Fibroblast of pulmonary artery (primary cell): Measurements from ENCODE around the gene NBPF14.
"Not testable (repeated sequence)": the region's sequence is repeated elsewhere in the genome, so short reads cannot be mapped to it uniquely, and the experiment has no call there.

Source experiments
- DNase-seq: peaks from one replicate; pipeline ENCODE4 v3.0.0-alpha.2; 2010; ENCODE audit warnings: low read depth
- H3K4me3 ChIP-seq: replicated peaks from 2 replicates; pipeline ENCODE4 v1.5.1; 2011; ENCODE audit warnings: low read depth, mild to moderate bottlenecking, control low read depth, low read length, moderate library complexity

The NBPF14 gene, protein sequence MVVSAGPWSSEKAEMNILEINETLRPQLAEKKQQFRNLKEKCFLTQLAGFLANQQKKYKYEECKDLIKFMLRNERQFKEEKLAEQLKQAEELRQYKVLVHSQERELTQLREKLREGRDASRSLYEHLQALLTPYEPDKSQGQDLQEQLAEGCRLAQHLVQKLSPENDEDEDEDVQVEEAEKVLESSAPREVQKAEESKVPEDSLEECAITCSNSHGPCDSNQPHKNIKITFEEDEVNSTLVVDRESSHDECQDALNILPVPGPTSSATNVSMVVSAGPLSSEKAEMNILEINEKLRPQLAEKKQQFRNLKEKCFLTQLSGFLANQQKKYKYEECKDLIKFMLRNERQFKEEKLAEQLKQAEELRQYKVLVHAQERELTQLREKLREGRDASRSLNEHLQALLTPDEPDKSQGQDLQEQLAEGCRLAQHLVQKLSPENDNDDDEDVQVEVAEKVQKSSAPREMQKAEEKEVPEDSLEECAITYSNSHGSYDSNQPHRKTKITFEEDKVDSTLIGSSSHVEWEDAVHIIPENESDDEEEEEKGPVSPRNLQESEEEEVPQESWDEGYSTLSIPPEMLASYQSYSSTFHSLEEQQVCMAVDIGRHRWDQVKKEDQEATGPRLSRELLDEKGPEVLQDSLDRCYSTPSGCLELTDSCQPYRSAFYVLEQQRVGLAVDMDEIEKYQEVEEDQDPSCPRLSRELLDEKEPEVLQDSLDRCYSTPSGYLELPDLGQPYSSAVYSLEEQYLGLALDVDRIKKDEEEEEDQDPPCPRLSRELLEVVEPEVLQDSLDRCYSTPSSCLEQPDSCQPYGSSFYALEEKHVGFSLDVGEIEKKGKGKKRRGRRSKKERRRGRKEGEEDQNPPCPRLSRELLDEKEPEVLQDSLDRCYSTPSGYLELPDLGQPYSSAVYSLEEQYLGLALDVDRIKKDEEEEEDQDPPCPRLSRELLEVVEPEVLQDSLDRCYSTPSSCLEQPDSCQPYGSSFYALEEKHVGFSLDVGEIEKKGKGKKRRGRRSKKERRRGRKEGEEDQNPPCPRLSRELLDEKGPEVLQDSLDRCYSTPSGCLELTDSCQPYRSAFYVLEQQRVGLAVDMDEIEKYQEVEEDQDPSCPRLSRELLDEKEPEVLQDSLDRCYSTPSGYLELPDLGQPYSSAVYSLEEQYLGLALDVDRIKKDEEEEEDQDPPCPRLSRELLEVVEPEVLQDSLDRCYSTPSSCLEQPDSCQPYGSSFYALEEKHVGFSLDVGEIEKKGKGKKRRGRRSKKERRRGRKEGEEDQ (N-terminal part only)

DNA sequence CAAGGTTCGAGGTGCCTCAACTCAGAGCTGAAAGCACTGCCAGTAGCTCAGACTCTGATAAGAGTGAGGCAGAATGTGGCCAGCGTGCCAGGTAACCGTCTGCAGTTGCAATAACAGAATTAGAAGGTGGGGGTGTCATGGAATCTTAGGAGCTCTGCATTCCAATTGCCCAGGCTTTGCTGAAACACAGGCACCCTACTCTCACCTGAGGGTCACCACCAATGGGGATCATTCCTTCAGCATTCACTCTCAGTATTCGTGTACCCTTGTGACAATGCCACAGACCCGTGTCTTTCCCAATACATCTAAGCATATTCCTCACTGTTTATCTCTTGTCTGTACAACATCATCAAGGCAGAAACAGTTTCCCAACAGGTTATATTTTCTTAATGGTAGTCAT, at the start of gene NBPF14:
Gene NBPF14 (minus strand): TSS at position 101 of the 400 bp plus-strand sequence. CDS start 294 bp downstream, outside the sequence.
- not testable (repeated sequence) for DNase-seq, H3K4me3 ChIP-seq

DNA sequence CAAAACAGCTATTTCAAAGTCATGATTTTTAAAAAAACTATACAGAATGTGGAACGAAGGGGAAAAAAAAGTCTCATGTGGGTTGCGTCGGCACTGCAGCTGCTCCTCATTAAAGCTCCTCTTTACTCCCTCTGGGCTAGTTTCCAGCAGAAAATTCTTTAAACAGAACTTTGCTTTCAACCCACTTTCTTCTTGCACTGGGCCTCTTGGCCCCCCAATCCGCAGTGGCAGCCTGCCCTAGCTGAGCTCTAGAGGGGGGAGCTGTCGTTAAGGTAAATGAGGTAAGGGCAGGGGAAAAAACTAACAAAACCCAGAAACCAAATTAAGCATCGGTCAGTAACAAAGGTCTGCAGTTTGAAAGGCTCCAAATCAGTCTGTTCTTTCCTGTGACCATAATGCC, 29.6 kb upstream of the NBPF14 start:
- H3K4me3 ChIP-seq, DNase-seq: not testable (repeated sequence)

DNA sequence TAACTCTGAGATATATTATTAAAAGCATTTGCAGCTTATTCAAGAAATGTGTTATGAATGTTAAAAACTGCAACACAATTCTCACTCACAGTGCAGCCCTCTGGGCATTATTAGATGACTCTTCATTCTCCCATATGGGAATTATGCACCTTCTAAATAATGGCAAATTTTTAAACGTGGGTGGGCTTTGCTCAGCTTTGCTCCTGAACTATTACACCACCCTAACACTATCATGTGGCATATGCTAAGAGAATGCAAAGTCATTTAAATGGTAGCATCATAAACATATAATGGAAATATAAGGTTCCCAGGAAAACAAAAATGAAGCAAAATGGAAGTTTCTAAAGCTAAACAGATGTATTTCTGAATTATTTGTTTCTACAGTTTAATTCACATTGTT, 22.4 kb upstream of the NBPF14 start:
- not testable (repeated sequence) for H3K4me3 ChIP-seq, DNase-seq

DNA sequence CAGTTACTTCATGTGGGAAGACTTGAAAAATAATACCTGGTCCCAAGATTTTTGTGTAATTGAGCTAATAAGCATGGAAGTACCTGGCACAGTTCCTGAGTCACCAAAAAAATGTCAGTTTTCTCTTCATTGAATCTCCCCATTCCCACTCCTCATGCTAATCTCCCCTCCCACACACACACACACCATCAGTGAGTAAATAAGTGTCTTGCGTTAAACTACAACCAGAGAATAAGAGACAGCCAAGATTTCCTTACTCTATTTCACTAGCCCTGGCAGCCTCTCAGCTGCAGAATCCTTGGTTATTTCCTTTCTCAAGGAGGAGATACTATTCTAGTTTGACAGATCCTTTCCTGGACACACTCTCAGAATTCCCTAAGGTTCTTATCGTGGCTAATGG, 9.5 kb upstream of the NBPF14 start:
- H3K4me3 ChIP-seq, DNase-seq: not testable (repeated sequence)

DNA sequence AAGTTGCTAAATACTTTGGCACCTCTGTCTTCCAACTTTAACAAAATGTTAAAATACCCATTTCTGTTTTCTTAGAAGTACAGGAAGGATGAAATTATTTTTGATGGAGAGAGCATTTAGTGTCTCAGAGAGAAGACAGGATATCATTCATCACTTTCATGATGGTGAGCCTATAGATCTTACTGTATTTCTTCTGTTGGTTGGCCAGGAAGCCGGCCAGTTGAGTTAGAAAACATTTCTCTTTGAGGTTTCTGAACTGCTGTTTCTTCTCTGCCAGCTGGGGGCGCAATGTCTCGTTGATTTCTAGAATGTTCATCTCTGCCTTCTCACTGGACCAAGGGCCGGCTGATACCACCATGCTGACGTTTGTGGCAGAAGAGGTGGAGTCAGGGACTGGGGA, 451 bp downstream of the NBPF14 start:
- DNase-seq, result not testable (repeated sequence)

DNA sequence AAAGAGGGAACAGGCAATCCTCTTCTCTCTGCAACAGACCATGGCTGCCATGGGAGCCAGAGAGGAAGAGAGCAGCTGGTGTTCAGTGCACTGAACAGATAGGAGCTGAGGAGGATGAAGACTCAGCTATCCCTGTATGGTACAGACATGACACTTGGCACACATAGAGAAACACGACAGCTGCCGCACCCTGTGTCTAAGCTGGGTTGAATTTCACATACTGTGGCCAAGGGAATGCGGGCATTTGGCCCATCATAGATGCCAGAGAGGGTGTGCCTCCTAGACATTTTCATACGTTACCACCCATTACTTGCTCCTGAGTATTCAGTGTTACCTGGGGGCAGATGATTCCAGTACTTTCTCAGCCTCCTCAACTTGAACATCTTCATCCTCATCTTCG, 4.7 kb downstream of the NBPF14 start:
- H3K4me3 ChIP-seq, DNase-seq: not testable (repeated sequence)

More for the DNA sequence above, 451 bp downstream of the NBPF14 start:
- H3K4me3 ChIP-seq, result not testable (repeated sequence)

DNA sequence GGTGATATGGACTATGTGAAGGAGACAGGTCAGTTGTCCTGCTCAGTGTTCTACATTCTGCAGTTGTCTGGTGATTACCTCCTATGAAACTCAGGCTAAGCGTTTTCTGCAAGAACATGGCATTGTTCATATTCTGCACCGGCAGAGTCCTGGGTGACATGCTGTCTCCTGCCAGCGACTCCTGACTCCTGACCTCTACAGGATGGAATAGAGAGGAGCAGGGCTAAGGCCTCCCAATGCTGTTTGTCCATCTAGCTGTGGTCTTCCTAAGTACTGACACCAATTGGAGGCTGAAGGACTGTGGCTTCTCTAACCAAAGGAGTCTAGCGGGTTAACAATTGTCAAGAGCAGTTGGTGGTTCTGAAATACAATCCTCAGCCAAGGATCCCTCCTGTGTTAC, 63.7 kb downstream of the NBPF14 start:
- not testable (repeated sequence) for H3K4me3 ChIP-seq, DNase-seq

DNA sequence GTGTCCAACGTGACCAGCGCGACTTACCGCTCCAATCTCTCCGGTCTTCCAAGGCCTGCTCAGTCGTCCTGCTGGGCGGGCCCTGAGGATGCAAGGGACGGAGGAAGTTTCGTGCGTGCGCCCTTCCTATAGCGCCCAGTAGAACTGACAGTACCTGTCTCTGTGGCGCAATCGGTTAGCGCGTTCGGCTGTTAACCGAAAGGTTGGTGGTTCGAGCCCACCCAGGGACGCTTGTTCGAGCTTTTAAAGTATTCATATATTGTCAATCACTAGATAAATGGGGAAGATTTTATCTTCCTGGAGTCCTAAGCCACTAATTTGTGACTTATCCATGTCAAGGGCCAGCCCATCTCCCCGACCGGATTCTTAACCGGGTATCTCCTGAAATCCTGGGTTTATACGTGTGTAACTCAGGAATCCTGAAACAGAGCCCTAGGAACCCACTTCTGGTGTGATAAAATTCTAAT, 66.7 kb downstream of the NBPF14 start:
- peak overlapping the region; percentile 24 for H3K4me3 ChIP-seq
- DNase-seq, result peak; percentile 47

DNA sequence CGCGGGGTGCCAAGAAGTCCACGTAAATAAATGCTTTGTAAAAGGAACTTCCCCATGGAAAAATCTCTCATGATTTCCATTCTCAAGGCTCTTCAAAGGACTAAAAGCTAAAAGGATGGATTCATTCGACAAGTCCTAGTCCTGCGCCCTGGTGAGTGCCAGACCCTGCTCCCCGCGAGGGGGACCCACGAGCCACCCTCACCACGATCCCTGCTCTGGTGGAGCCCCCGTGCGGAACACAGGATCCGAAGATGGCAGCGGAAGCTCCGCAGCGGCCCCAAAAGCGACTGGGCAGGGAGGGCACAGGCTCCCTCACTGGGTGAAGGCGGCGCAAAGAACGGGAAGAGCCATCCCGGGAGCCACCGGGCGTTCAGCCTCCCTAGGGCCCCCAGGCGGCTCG, 67.2 kb downstream of the NBPF14 start:
- DNase-seq, H3K4me3 ChIP-seq: not testable (repeated sequence)

DNA sequence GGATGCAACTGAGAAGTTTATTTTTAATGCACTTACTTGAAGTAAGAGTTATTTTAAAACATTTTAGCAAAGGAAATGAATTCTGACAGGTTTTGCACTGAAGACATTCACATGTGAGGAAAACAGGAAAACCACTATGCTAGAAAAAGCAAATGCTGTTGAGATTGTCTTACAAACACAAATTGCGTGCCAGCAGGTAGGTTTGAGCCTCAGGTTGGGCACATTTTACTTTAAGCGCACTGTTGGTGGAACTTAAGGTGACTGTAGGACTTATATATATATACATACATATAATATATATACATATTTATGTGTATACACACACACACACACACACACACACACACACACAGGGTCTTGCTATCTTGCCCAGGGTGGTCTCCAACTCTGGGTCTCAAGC, 69.2 kb downstream of the NBPF14 start:
- not testable (repeated sequence) for DNase-seq

DNA sequence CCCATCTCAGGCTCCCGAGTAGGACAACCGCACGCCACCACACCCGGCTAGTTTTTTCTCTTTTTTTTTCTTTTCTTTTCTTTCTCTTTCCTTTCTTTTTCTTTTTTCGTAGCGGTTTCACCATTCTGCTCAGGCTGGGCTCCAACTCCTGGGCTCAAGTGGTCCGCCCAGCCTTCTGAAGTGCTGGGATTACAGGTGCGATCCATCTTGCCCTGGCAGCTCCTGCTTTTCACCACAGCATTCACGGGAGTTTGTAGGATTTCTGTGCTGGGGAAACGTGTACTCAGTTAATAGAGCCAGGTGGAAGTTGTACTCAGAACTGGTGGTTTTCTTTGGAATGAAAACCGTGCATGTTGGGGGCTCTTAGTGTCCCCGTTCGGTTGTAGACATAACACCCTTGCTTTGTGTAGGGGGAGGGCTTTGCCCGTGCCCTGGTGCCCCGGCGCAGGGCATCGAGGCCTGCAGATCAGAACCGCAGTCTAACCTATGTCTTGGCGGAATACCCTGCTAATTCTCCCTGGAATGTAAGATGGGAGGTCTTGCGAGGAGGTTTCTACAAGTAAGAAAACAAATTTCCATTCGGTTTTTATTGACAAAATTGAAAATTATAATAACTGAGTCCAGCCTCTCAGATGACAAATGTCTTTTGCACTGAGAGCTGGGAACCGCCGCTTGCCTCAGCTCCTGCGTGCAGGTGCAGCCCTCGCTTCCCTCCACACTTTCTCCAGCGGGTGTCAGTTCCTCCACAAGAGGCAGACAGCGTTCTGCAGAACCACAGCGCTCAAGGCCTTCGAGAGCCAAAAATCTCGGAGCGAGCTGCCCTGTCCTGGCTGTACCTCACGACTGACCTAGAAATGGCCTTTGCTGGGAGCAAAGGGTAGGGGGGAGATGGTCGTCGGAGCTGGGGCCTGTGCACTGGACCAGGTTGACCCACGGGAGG, 72.3 kb downstream of the NBPF14 start:
- H3K4me3 ChIP-seq, DNase-seq: not testable (repeated sequence)

More for the DNA sequence above, 69.2 kb downstream of the NBPF14 start:
- not testable (repeated sequence) for H3K4me3 ChIP-seq

DNA sequence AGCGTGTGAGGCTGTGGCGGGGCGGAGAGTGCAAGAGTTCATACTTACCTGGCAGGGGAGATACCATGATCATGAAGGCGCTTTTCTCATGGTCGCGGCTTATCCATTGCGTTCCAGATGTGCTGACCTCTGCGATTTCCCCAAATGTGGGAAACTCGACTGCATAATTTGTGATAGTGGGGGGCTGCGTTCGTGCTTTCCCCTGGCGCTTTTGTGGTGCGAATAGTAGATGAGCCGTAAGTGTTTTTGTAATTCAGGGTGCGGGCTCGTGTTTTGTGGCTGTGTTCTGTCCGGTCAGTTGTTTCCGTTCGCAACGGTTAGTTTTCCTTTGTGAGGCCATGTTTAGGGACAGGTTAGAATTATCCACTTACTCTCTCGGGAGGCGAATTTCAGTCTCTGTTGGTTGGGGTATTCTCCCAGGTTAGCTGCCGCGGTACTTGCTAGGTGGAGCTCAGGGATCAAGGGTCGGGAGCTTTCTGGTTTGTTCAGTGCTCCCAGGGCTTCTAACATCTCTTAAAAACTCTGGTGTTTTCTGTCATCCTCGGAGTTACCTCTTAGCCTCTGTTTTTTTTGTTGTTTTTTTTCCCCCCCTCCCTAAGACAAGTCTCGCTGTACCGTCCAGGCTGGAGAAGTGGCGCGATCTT, 73.1 kb downstream of the NBPF14 start:
- peak; percentile 98 for DNase-seq
- peak overlapping the region; percentile 49 for H3K4me3 ChIP-seq

DNA sequence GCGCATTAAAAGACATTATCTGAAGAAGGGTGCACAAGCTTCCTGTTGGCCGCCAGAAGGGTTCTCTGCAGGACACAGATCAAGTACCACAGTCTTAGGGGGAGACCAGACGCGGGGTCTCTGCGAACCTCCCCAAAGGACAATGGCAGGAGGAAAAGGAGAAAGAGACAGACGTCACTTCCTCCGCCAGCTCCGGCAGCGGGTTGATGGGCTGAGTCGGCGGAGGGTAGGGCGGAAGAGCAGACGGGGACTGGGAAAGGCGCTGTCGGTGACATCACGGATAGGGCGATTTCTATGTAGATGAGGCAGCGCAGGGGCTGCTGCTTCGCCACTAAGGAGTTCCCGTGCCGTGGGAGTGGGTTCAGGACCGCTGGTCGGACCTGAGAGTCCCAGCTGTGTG, 73.7 kb downstream of the NBPF14 start:
- peak overlapping the region; percentile 28 for H3K4me3 ChIP-seq
- DNase-seq, result peak; percentile 90

DNA sequence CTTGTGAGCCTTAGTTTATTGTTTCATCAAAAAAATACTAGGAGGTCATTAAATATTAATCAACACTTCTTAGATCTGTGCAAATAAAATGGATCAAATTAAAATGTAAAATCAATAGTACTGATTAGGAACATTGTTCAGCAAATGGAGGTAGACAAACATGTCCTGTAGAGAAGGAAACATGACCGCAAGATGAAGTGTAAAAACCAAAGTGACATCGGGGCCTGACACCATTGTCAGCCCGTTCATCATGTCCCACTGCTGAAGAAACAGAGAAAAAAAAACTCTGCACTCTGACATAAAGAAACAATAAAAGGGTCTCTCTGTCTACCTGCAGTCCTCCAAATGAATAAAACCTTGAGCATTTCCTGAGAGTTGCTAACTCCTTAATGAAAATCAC, 81.5 kb downstream of the NBPF14 start:
- DNase-seq, H3K4me3 ChIP-seq: not testable (repeated sequence)

DNA sequence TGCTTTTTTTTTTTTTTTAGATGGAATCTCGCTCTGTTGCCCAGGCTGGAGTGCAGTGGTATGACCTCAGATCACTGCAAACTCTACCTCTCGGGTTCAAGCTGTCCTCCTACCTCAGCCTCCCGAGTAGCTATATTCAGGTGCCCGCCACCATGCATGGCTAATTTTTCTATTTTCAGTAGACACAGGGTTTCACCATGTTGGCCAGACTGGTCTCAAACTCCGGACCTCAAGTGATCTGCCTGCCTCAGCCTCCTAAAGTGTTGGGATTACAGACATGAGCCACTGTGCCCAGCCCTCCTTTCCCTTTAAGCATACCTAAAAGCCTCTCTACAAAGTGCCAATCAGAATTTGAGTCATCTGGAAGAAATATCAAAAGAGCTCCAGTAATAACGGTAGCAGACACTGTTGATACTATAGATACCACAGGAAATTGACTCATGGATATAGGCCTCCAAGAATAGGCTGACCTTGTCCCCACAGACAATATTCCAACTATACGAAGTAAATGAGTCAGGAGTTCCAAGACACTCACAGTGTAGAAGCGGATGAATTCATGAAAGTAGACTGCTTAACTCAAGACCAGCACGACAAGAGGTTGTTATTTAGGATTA, 83.1 kb downstream of the NBPF14 start:
- not testable (repeated sequence) for H3K4me3 ChIP-seq
- DNase-seq, result peak; percentile 25

DNA sequence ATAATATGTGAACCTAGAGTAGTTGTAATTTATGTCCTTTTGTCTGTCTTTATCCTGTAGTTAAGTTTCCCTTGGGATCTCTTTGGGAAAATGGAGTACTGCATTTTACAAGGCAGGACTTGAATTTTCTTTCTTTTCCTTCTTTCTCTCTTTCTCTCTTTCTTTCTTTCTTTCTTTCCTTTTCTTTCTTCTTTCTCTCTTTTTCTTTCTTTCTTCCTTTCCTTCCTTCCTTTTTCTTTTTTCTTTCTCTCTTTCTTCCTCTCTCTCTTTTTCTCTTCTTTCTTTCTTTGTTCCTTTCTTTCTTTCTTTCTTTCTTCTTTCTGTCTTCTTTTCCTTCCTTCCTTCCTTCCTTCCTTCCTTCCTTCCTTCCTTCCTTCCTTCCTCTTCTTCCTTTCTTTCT, 101.9 kb downstream of the NBPF14 start:
- not testable (repeated sequence) for DNase-seq, H3K4me3 ChIP-seq

DNA sequence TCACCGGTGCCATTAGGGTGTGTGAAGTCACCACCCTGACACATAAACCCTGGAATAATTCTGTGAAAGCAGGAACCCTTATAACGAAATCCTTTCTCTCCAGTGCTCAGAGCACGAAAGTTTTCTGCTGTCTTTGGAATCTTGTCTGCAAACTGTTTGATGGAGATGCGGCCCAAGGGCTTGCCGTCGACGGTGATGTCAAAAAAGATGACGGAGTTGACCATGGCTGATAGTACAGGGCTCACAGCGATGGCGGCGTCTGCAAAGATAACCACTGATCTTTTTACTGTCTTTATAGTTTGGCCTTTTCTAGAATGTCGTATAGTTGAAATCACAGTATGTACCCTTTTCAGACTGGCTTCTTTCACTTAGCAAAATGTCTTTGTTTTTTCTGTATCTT, 112.8 kb downstream of the NBPF14 start, which contains the start of gene PPIAL4G:
Gene PPIAL4G (minus strand): TSS at position 274 of the 400 bp plus-strand sequence. CDS start 50 bp downstream, at position 224.
- not testable (repeated sequence) for H3K4me3 ChIP-seq, DNase-seq
